ENCODE results near the gene BCKDHB. TPM values are rescaled to one million over a fixed set of nuclear protein-coding genes. Genes with fewer than 3 reads are reported as not detected.

The BCKDHB gene
- total RNA-seq, 2 experiments from 2014 or later = 15.3 to 17.5 TPM

- Mint-ChIP-seq H3K9me3 (no peaks in the 10 kb centered on the region), H3K27me3 (no peaks in the 10 kb centered on the region), H3K27ac (no peak overlapping the region), H3K4me3 (no peak overlapping the region), H3K36me3 (peaks cover 18% of the 10 kb centered on the region), H3K4me1 (peaks cover 12% of the 10 kb centered on the region)
- DNase-seq = no peak
Observed at GRCh38 chr6:80245043-80245442, 138.6 kb downstream of the BCKDHB start.

- Mint-ChIP-seq H3K9me3 (no peaks in the 10 kb centered on the region), H3K36me3 (peaks cover 4% of the 10 kb centered on the region), H3K27me3 (no peaks in the 10 kb centered on the region), H3K4me1 (peaks cover 10% of the 10 kb centered on the region), H3K4me3 (no peak overlapping the region), H3K27ac (no peak overlapping the region)
- no peak for DNase-seq
Observed at GRCh38 chr6:80249897-80250296, 143.4 kb downstream of the BCKDHB start.

- Mint-ChIP-seq H3K4me3 (no peak overlapping the region), H3K27me3 (no peaks in the 10 kb centered on the region), H3K36me3 (peaks cover 2% of the 10 kb centered on the region), H3K4me1 (peaks cover 8% of the 10 kb centered on the region), H3K9me3 (no peaks in the 10 kb centered on the region), H3K27ac (no peak overlapping the region)
- no peak for DNase-seq
Observed at GRCh38 chr6:80250391-80250997, 144.0 kb downstream of the BCKDHB start.

- H3K4me1 Mint-ChIP-seq = peaks cover 8% of the 10 kb centered on the region
- DNase-seq = no peak
- no peak overlapping the region for H3K4me3 Mint-ChIP-seq
- H3K9me3 Mint-ChIP-seq = no peaks in the 10 kb centered on the region
- H3K27ac Mint-ChIP-seq = no peak overlapping the region
- no peaks in the 10 kb centered on the region for H3K27me3 Mint-ChIP-seq
- H3K36me3 Mint-ChIP-seq = peaks cover 2% of the 10 kb centered on the region
Observed at GRCh38 chr6:80251321-80251720, 144.8 kb downstream of the BCKDHB start.

GRCh38 chr6:80254716-80255115 lies 148.2 kb downstream of the BCKDHB start:
- Mint-ChIP-seq H3K27me3 (no peaks in the 10 kb centered on the region), H3K9me3 (no peaks in the 10 kb centered on the region), H3K27ac (no peak overlapping the region), H3K4me1 (peaks cover 8% of the 10 kb centered on the region), H3K4me3 (no peak overlapping the region), H3K36me3 (peaks cover 2% of the 10 kb centered on the region)
- no peak for DNase-seq

- Mint-ChIP-seq H3K27ac (no peak overlapping the region), H3K9me3 (no peaks in the 10 kb centered on the region), H3K4me3 (no peak overlapping the region), H3K36me3 (no peaks in the 10 kb centered on the region), H3K4me1 (no peaks in the 10 kb centered on the region), H3K27me3 (no peaks in the 10 kb centered on the region)
- DNase-seq = no peak
Observed at GRCh38 chr6:80256691-80257090, 150.2 kb downstream of the BCKDHB start.

GRCh38 chr6:80259118-80259517 lies 152.6 kb downstream of the BCKDHB start:
- DNase-seq = no peak

GRCh38 chr6:80263585-80263984 lies 157.1 kb downstream of the BCKDHB start:
- H3K4me1 Mint-ChIP-seq = no peaks in the 10 kb centered on the region
- H3K27me3 Mint-ChIP-seq = no peaks in the 10 kb centered on the region
- no peaks in the 10 kb centered on the region for H3K9me3 Mint-ChIP-seq
- H3K4me3 Mint-ChIP-seq = no peak overlapping the region
- DNase-seq = no peak
- no peaks in the 10 kb centered on the region for H3K36me3 Mint-ChIP-seq
- no peak overlapping the region for H3K27ac Mint-ChIP-seq

More at GRCh38 chr6:80259118-80259517, 152.6 kb downstream of the BCKDHB start:
- Mint-ChIP-seq H3K27ac (no peak overlapping the region), H3K36me3 (no peaks in the 10 kb centered on the region), H3K9me3 (no peaks in the 10 kb centered on the region), H3K27me3 (no peaks in the 10 kb centered on the region), H3K4me3 (no peak overlapping the region), H3K4me1 (no peaks in the 10 kb centered on the region)

GRCh38 chr6:80268865-80269730 lies 162.6 kb downstream of the BCKDHB start:
- peaks cover 4% of the 10 kb centered on the region for H3K36me3 Mint-ChIP-seq
- peaks cover 3% of the 10 kb centered on the region for H3K9me3 Mint-ChIP-seq
- no peak overlapping the region for H3K4me3 Mint-ChIP-seq
- H3K4me1 Mint-ChIP-seq = no peaks in the 10 kb centered on the region
- no peaks in the 10 kb centered on the region for H3K27me3 Mint-ChIP-seq
- no peak for DNase-seq
- H3K27ac Mint-ChIP-seq = no peak overlapping the region

GRCh38 chr6:80271074-80271473 lies 164.6 kb downstream of the BCKDHB start:
- Mint-ChIP-seq H3K4me3 (no peak overlapping the region), H3K27me3 (no peaks in the 10 kb centered on the region), H3K4me1 (peaks cover 6% of the 10 kb centered on the region), H3K36me3 (peaks cover 4% of the 10 kb centered on the region), H3K27ac (no peak overlapping the region), H3K9me3 (peaks cover 3% of the 10 kb centered on the region)
- no peak for DNase-seq

GRCh38 chr6:80272988-80273387 lies 166.5 kb downstream of the BCKDHB start:
- H3K27me3 Mint-ChIP-seq = no peaks in the 10 kb centered on the region
- peaks cover 3% of the 10 kb centered on the region for H3K9me3 Mint-ChIP-seq
- peaks cover 6% of the 10 kb centered on the region for H3K4me1 Mint-ChIP-seq
- no peak overlapping the region for H3K27ac Mint-ChIP-seq
- no peak overlapping the region for H3K4me3 Mint-ChIP-seq
- H3K36me3 Mint-ChIP-seq = peaks cover 4% of the 10 kb centered on the region
- DNase-seq = no peak

GRCh38 chr6:80276861-80277260 lies 170.4 kb downstream of the BCKDHB start:
- Mint-ChIP-seq H3K27me3 (no peaks in the 10 kb centered on the region), H3K4me1 (peaks cover 17% of the 10 kb centered on the region), H3K27ac (no peak overlapping the region), H3K9me3 (peaks cover 7% of the 10 kb centered on the region), H3K4me3 (no peak overlapping the region), H3K36me3 (peaks cover 17% of the 10 kb centered on the region)
- no peak for DNase-seq

GRCh38 chr6:80277501-80277900 lies 171.0 kb downstream of the BCKDHB start:
- Mint-ChIP-seq H3K4me3 (no peak overlapping the region), H3K27me3 (no peaks in the 10 kb centered on the region), H3K27ac (no peak overlapping the region), H3K9me3 (peaks cover 7% of the 10 kb centered on the region), H3K36me3 (peaks cover 17% of the 10 kb centered on the region), H3K4me1 (peaks cover 17% of the 10 kb centered on the region)
- no peak for DNase-seq

GRCh38 chr6:80280262-80281010 lies 174.0 kb downstream of the BCKDHB start:
- Mint-ChIP-seq H3K4me1 (peaks cover 23% of the 10 kb centered on the region), H3K4me3 (no peak overlapping the region), H3K9me3 (peaks cover 7% of the 10 kb centered on the region), H3K27me3 (no peaks in the 10 kb centered on the region), H3K36me3 (peaks cover 20% of the 10 kb centered on the region), H3K27ac (no peak overlapping the region)
- DNase-seq = no peak

- peaks cover 7% of the 10 kb centered on the region for H3K9me3 Mint-ChIP-seq
- H3K4me3 Mint-ChIP-seq = no peak overlapping the region
- no peak for DNase-seq
- no peaks in the 10 kb centered on the region for H3K27me3 Mint-ChIP-seq
- peaks cover 20% of the 10 kb centered on the region for H3K4me1 Mint-ChIP-seq
- H3K27ac Mint-ChIP-seq = no peak overlapping the region
- peaks cover 20% of the 10 kb centered on the region for H3K36me3 Mint-ChIP-seq
Observed at GRCh38 chr6:80282913-80283554, 176.6 kb downstream of the BCKDHB start.
